Naive thymus-derived CD8-positive, alpha-beta T cell (primary cell): ENCODE results near the gene SERPINA1. TPM values are rescaled to one million over a fixed set of nuclear protein-coding genes. Genes with fewer than 3 reads are reported as not detected.
A peak's percentile ranks its signal among the peaks of the same experiment; 100 is the strongest.

Experiments
- ATAC-seq, 2 donors: fragments of 150-1000 bp; cut with Tn5 transposase in 1 of 2; sonication (Bioruptor Pico), chemical (Tn5 transposase) in 1 of 2; 1 replicate in 1 of 2; 2 replicates in 1 of 2; pipeline ENCODE4 v1.10.0; 2021; ENCODE audit warnings: mild to moderate bottlenecking in 2 of 2, moderate library complexity in 2 of 2
- POLR2A ChIA-PET: fragments of 350-600 bp; sonication (Branson Sonifier 250); formaldehyde crosslinking; loops from one replicate; lab custom pipeline; 2021; ENCODE audit warnings: antibody characterized with exemption; lab: Charles Lee
- DNase-seq, 10 donors: peaks; one replicate each; pipeline versions ENCODE4 v3.0.0 to v3.0.0-alpha.2; 2020 to 2022
- H3K27ac Mint-ChIP-seq, 10 donors: one replicate each; pipeline ENCODE4 v1.8.0; 2020 to 2022; ENCODE audit warnings: mild to moderate bottlenecking in 10 of 10, mixed read lengths in 10 of 10, moderate library complexity in 4 of 10, inconsistent platforms in 1 of 10
- H3K27me3 Mint-ChIP-seq, 5 donors: one replicate each; pipeline ENCODE4 v1.8.0; 2021 to 2022; ENCODE audit warnings: mixed read lengths in 5 of 5
- H3K36me3 Mint-ChIP-seq, 3 donors: one replicate each; pipeline ENCODE4 v1.8.0; 2020 to 2022; ENCODE audit warnings: mixed read lengths in 3 of 3, mild to moderate bottlenecking in 2 of 3, inconsistent platforms in 1 of 3
- H3K4me1 Mint-ChIP-seq, 4 donors: one replicate each; pipeline ENCODE4 v1.8.0; 2021 to 2022; ENCODE audit warnings: mixed read lengths in 4 of 4
- H3K4me3 Mint-ChIP-seq, 10 donors: one replicate each; pipeline ENCODE4 v1.8.0; 2020 to 2022; ENCODE audit warnings: mild to moderate bottlenecking in 10 of 10, mixed read lengths in 10 of 10, moderate library complexity in 6 of 10, inconsistent platforms in 1 of 10
- H3K9me3 Mint-ChIP-seq, 9 donors: one replicate each; pipeline ENCODE4 v1.8.0; 2020 to 2022; ENCODE audit warnings: mixed read lengths in 9 of 9, mild to moderate bottlenecking in 3 of 9, inconsistent platforms in 1 of 9, moderate library complexity in 1 of 9
- polyA plus RNA-seq, 3 donors: library from polyadenylated mRNA; unstranded; fragments of 300-500 nt; fragmentation: Illumina TruSeq; gene quantifications; one replicate each; pipeline ENCODE4 v1.2.3, GENCODE V29; 2021
- total RNA-seq, 8 experiments: library from RNA in 2 of 8; stranded (reverse) in 2 of 8; gene quantifications; one replicate each; pipeline ENCODE4 v1.2.3 and lab custom pipeline; 2021 to 2026

The SERPINA1 gene
- total and polyA plus RNA-seq, 5 experiments from 2014 or later: 0.64 to 1.6 TPM; not detected in 3

GRCh38 chr14:94344389-94344788 lies 44.0 kb downstream of the SERPINA1 start:
- no peak overlapping the region for H3K27ac Mint-ChIP-seq
- DNase-seq (no peak), ATAC-seq (no peak)
- H3K4me3 Mint-ChIP-seq: no peak overlapping the region
- peaks cover 19 to 37% (median 27%) of the 10 kb centered on the region in 5 donors for H3K27me3 Mint-ChIP-seq
- H3K9me3 Mint-ChIP-seq: peaks cover 0 to 5% (median 0%) of the 10 kb centered on the region in 9 donors
- H3K36me3 Mint-ChIP-seq: no peaks in the 10 kb centered on the region
- peaks cover 0 to 6% (median 3%) of the 10 kb centered on the region in 4 donors for H3K4me1 Mint-ChIP-seq
- POLR2A ChIA-PET: no interaction called here

GRCh38 chr14:94343238-94344005 lies 45.0 kb downstream of the SERPINA1 start:
- peaks cover 19 to 33% (median 27%) of the 10 kb centered on the region in 5 donors for H3K27me3 Mint-ChIP-seq
- peaks cover 0 to 5% (median 0%) of the 10 kb centered on the region in 9 donors for H3K9me3 Mint-ChIP-seq
- ATAC-seq: no peak
- H3K27ac Mint-ChIP-seq: no peak overlapping the region
- no peaks in the 10 kb centered on the region for H3K36me3 Mint-ChIP-seq
- H3K4me3 Mint-ChIP-seq: no peak overlapping the region
- POLR2A ChIA-PET: no interaction called here
- H3K4me1 Mint-ChIP-seq: peaks cover 0 to 6% (median 3%) of the 10 kb centered on the region in 4 donors
- no peak for DNase-seq

GRCh38 chr14:94342334-94342934 lies 46.0 kb downstream of the SERPINA1 start:
- Mint-ChIP-seq H3K4me3 (no peak overlapping the region), H3K27me3 (peaks cover 19 to 36% (median 33%) of the 10 kb centered on the region in 5 donors), H3K27ac (no peak overlapping the region), H3K9me3 (peaks cover 0 to 5% (median 0%) of the 10 kb centered on the region in 9 donors), H3K36me3 (no peaks in the 10 kb centered on the region), H3K4me1 (peaks cover 0 to 6% (median 3%) of the 10 kb centered on the region in 4 donors)
- DNase-seq: no peak
- POLR2A ChIA-PET: no interaction called here
- no peak for ATAC-seq

GRCh38 chr14:94341656-94342333 lies 46.6 kb downstream of the SERPINA1 start:
- peaks cover 0 to 5% (median 0%) of the 10 kb centered on the region in 9 donors for H3K9me3 Mint-ChIP-seq
- H3K27ac Mint-ChIP-seq: peak overlapping the region in 1 of 10 donors; percentile 2
- POLR2A ChIA-PET: no interaction called here
- H3K4me3 Mint-ChIP-seq: no peak overlapping the region
- no peaks in the 10 kb centered on the region for H3K36me3 Mint-ChIP-seq
- ATAC-seq: no peak
- H3K27me3 Mint-ChIP-seq: peaks cover 19 to 36% (median 30%) of the 10 kb centered on the region in 5 donors
- no peak for DNase-seq
- peaks cover 0 to 6% (median 3%) of the 10 kb centered on the region in 4 donors for H3K4me1 Mint-ChIP-seq

GRCh38 chr14:94340533-94340932 lies 47.9 kb downstream of the SERPINA1 start:
- POLR2A ChIA-PET: no interaction called here
- DNase-seq (no peak), ATAC-seq (no peak)
- peaks cover 0 to 6% (median 3%) of the 10 kb centered on the region in 4 donors for H3K4me1 Mint-ChIP-seq
- H3K36me3 Mint-ChIP-seq: no peaks in the 10 kb centered on the region
- H3K9me3 Mint-ChIP-seq: peaks cover 0 to 5% (median 0%) of the 10 kb centered on the region in 9 donors
- no peak overlapping the region for H3K4me3 Mint-ChIP-seq
- no peak overlapping the region for H3K27ac Mint-ChIP-seq
- peaks cover 19 to 40% (median 32%) of the 10 kb centered on the region in 5 donors for H3K27me3 Mint-ChIP-seq

GRCh38 chr14:94338023-94338422 lies 50.4 kb downstream of the SERPINA1 start:
- DNase-seq (no peak), ATAC-seq (no peak)
- H3K27me3 Mint-ChIP-seq: peaks cover 19 to 60% (median 30%) of the 10 kb centered on the region in 5 donors
- H3K4me1 Mint-ChIP-seq: peaks cover 0 to 6% (median 3%) of the 10 kb centered on the region in 4 donors
- no peak overlapping the region for H3K4me3 Mint-ChIP-seq
- no peaks in the 10 kb centered on the region for H3K36me3 Mint-ChIP-seq
- no peak overlapping the region for H3K27ac Mint-ChIP-seq
- H3K9me3 Mint-ChIP-seq: peaks cover 0 to 5% (median 0%) of the 10 kb centered on the region in 9 donors
- POLR2A ChIA-PET: no interaction called here

GRCh38 chr14:94337274-94337673 lies 51.1 kb downstream of the SERPINA1 start:
- Mint-ChIP-seq H3K27me3 (peaks cover 15 to 58% (median 30%) of the 10 kb centered on the region in 5 donors), H3K4me1 (peaks cover 0 to 6% (median 3%) of the 10 kb centered on the region in 4 donors), H3K9me3 (peaks cover 0 to 5% (median 0%) of the 10 kb centered on the region in 9 donors), H3K36me3 (no peaks in the 10 kb centered on the region), H3K4me3 (no peak overlapping the region), H3K27ac (no peak overlapping the region)
- ATAC-seq (no peak), DNase-seq (no peak)
- POLR2A ChIA-PET: no interaction called here

- H3K27ac Mint-ChIP-seq: no peak overlapping the region
Observed at GRCh38 chr14:94334872-94335271, 53.5 kb downstream of the SERPINA1 start.

GRCh38 chr14:94332587-94332986 lies 55.8 kb downstream of the SERPINA1 start:
- H3K36me3 Mint-ChIP-seq: peaks cover 0 to 9% (median 0%) of the 10 kb centered on the region in 3 donors
- no peak for ATAC-seq
- H3K4me1 Mint-ChIP-seq: no peaks in the 10 kb centered on the region
- H3K9me3 Mint-ChIP-seq: peaks cover 0 to 9% (median 0%) of the 10 kb centered on the region in 9 donors
- POLR2A ChIA-PET: no interaction called here
- no peak for DNase-seq
- peaks cover 2 to 33% (median 9%) of the 10 kb centered on the region in 5 donors for H3K27me3 Mint-ChIP-seq
- no peak overlapping the region for H3K4me3 Mint-ChIP-seq
- no peak overlapping the region for H3K27ac Mint-ChIP-seq

More at GRCh38 chr14:94334872-94335271, 53.5 kb downstream of the SERPINA1 start:
- ATAC-seq (no peak), DNase-seq (no peak)
- Mint-ChIP-seq H3K4me3 (no peak overlapping the region), H3K36me3 (no peaks in the 10 kb centered on the region), H3K9me3 (no peaks in the 10 kb centered on the region), H3K4me1 (no peaks in the 10 kb centered on the region), H3K27me3 (peaks cover 0 to 41% (median 10%) of the 10 kb centered on the region in 5 donors)
- POLR2A ChIA-PET: no interaction called here

- Mint-ChIP-seq H3K4me3 (no peak overlapping the region), H3K9me3 (peaks cover 0 to 10% (median 0%) of the 10 kb centered on the region in 9 donors), H3K36me3 (peaks cover 0 to 9% (median 0%) of the 10 kb centered on the region in 3 donors), H3K27me3 (peaks cover 2 to 32% (median 9%) of the 10 kb centered on the region in 5 donors), H3K4me1 (no peaks in the 10 kb centered on the region), H3K27ac (no peak overlapping the region)
- POLR2A ChIA-PET: no interaction called here
- ATAC-seq (no peak), DNase-seq (no peak)
Observed at GRCh38 chr14:94332063-94332583, 56.3 kb downstream of the SERPINA1 start.

- POLR2A ChIA-PET: no interaction called here
- ATAC-seq: no peak
- Mint-ChIP-seq H3K36me3 (peaks cover 0 to 9% (median 0%) of the 10 kb centered on the region in 3 donors), H3K27ac (peak overlapping the region in 1 of 10 donors; percentile 36), H3K4me3 (no peak overlapping the region), H3K27me3 (peaks cover 2 to 37% (median 9%) of the 10 kb centered on the region in 5 donors), H3K4me1 (no peaks in the 10 kb centered on the region), H3K9me3 (peaks cover 0 to 10% (median 0%) of the 10 kb centered on the region in 9 donors)
- DNase-seq: no peak
Observed at GRCh38 chr14:94331462-94331861, 56.9 kb downstream of the SERPINA1 start.

GRCh38 chr14:94330857-94331256 lies 57.5 kb downstream of the SERPINA1 start:
- peaks cover 0 to 10% (median 0%) of the 10 kb centered on the region in 9 donors for H3K9me3 Mint-ChIP-seq
- H3K27ac Mint-ChIP-seq: no peak overlapping the region
- no peak for DNase-seq
- ATAC-seq: no peak
- POLR2A ChIA-PET: no interaction called here
- H3K27me3 Mint-ChIP-seq: peaks cover 2 to 41% (median 8%) of the 10 kb centered on the region in 5 donors
- no peaks in the 10 kb centered on the region for H3K4me1 Mint-ChIP-seq
- H3K36me3 Mint-ChIP-seq: peaks cover 0 to 9% (median 0%) of the 10 kb centered on the region in 3 donors
- H3K4me3 Mint-ChIP-seq: no peak overlapping the region
